GM12865 (cell line): ENCODE data around the gene SEC16B.

Experiments used
- DNase-seq: peaks from one replicate; pipeline ENCODE4 v3.0.0; 2010; ENCODE audit warnings: low read depth
- H3K4me3 ChIP-seq: 2 replicates; pipeline ENCODE4 v1.5.1; 2011; ENCODE audit warnings: mild to moderate bottlenecking, low read depth, low read length, control low read depth
- CTCF ChIP-seq: IDR thresholded peaks from 2 replicates; pipeline ENCODE4 v1.5.1; 2011; ENCODE audit warnings: low read length, control low read depth, low read depth, inconsistent platforms; ENCODE audit not compliant: insufficient read depth; ENCODE audit errors: missing control alignments

The SEC16B gene

GRCh38 chr1:177902266-177902665, 67.6 kb downstream of the SEC16B start:
- no peak for TF ChIP-seq CTCF
- no peak for DNase-seq
- no peak overlapping the region for H3K4me3 ChIP-seq

- DNase-seq = no peak
- H3K4me3 ChIP-seq = no peak overlapping the region
- TF ChIP-seq CTCF = no peak
These were observed 71.7 kb downstream of the SEC16B start for GRCh38 chr1:177897998-177898654.

GRCh38 chr1:177897281-177897997, 72.4 kb downstream of the SEC16B start:
- no peak for DNase-seq
- no peak overlapping the region for H3K4me3 ChIP-seq
- no peak for TF ChIP-seq CTCF
